Spleen (tissue), 7 donors: ENCODE results near the gene GCK.

Source experiments
- POLR2A ChIP-seq, 3 donors: fragments of 450-650 bp; IDR thresholded peaks; one replicate each; pipeline ENCODE4 v1.5.1; 2017; ENCODE audit warnings: antibody characterized with exemption in 3 of 3, mild to moderate bottlenecking in 1 of 3
- POLR2AphosphoS5 ChIP-seq, 3 donors: sonication (generic); formaldehyde crosslinking; IDR thresholded peaks; one replicate each; pipeline ENCODE4 v1.5.1; 2017; ENCODE audit warnings: antibody characterized with exemption in 3 of 3
- TF ChIP-seq, protein P1 (sequence below), 11 experiments: fragments of 200-600 bp in 7 of 11; fragments of 450-650 bp in 4 of 11; sonication (generic) in 4 of 11; IDR thresholded peaks in 8 of 11; conservative IDR thresholded peaks in 3 of 11; 1 replicate in 7 of 11; 2 replicates in 4 of 11; pipeline versions ENCODE4 v1.4.0 to v1.8.0; 2016 to 2021; ENCODE audit warnings: antibody characterized with exemption in 11 of 11, inconsistent platforms in 4 of 11, mild to moderate bottlenecking in 1 of 11
- donor health status: DM: no; HTN: no; CAD: no; lungs with moderate emphysema.
- donor health status: DM: no; HTN: no; CAD: no.
- donor health status: DM: no; HTN: no; CAD: no.

DNA sequence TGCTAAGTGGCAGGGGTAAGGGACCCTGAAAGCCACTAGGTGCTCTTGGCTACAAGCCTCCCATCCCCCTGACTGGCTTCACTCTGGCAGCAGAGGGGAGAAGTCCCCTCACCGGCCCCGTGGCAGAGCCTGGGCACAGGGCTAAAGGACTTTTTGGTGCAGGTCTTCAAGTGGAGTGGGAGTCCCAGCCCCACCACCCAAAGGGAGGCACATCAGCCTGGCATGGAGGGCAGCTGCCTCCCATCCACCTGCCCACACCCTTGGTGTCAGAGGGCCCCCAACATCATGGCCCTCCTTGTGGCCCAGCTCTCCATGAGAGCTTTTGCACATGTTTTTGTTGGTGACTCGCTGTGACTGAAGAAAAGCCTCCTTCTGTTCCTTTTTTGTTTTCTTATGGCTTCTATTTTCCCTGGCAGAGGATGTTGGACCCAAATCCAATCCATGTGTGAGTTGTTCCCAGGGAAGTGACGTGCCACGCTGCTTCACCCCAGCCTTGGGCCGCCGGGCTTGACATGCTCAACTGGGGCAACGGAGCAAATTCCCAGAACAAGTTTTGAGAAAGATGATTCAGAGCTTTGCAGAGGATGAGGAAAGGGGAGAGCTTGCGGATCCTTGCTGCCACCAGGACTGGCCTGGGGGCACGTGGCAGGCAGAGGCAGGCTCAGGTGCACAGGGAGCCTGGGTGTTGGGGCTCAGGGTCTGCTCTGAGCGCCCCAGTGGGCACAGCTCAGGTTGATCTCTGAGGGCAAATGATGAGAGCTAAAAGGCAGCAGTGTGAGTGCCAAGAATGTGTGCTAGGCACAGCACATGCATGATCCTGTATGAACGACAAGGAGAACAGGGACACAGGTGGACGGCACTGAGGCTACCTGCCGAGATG lies 87.0 kb downstream of the GCK start:
- TF ChIP-seq, protein P1, sequence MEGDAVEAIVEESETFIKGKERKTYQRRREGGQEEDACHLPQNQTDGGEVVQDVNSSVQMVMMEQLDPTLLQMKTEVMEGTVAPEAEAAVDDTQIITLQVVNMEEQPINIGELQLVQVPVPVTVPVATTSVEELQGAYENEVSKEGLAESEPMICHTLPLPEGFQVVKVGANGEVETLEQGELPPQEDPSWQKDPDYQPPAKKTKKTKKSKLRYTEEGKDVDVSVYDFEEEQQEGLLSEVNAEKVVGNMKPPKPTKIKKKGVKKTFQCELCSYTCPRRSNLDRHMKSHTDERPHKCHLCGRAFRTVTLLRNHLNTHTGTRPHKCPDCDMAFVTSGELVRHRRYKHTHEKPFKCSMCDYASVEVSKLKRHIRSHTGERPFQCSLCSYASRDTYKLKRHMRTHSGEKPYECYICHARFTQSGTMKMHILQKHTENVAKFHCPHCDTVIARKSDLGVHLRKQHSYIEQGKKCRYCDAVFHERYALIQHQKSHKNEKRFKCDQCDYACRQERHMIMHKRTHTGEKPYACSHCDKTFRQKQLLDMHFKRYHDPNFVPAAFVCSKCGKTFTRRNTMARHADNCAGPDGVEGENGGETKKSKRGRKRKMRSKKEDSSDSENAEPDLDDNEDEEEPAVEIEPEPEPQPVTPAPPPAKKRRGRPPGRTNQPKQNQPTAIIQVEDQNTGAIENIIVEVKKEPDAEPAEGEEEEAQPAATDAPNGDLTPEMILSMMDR (IDR thresholded peaks at IDR 0.05 in 8 of 11, conservative IDR thresholded peaks at IDR 0.05 in 3 of 11), result no peak
- TF ChIP-seq POLR2A (IDR thresholded peaks at IDR 0.05) (no peak), POLR2AphosphoS5 (IDR thresholded peaks at IDR 0.05) (no peak)
